A673 (cell line): ENCODE data around the gene PAX7.

ENCODE experiments used
- CTCF ChIP-seq: fragments of 300-800, 200-600 bp; sonication (generic); conservative IDR thresholded peaks from 2 replicates; pipeline ENCODE4 v1.5.1; 2017; ENCODE audit warnings: low read depth, mild to moderate bottlenecking, antibody characterized with exemption, low read length, moderate library complexity, mixed read lengths
- EZH2 ChIP-seq: fragments of 200-600 bp; sonication (generic); IDR thresholded peaks from 2 replicates; pipeline ENCODE4 v1.6.1; 2017; ENCODE audit warnings: borderline replicate concordance, low read depth, mild to moderate bottlenecking, mixed read lengths, antibody characterized with exemption, low read length; ENCODE audit not compliant: poor library complexity, severe bottlenecking

- no peak for TF ChIP-seq CTCF
- no peak for TF ChIP-seq EZH2
Observed at GRCh38 chr1:18670868-18671225, 40.2 kb downstream of the PAX7 start.
